Measurements from ENCODE around the gene BMPR1A. TPM values are rescaled to one million over a fixed set of nuclear protein-coding genes. Genes with fewer than 3 reads are reported as not detected.

Gene BMPR1A
- total RNA-seq, 1 experiment from 2014 or later = 42.6 TPM

DNA sequence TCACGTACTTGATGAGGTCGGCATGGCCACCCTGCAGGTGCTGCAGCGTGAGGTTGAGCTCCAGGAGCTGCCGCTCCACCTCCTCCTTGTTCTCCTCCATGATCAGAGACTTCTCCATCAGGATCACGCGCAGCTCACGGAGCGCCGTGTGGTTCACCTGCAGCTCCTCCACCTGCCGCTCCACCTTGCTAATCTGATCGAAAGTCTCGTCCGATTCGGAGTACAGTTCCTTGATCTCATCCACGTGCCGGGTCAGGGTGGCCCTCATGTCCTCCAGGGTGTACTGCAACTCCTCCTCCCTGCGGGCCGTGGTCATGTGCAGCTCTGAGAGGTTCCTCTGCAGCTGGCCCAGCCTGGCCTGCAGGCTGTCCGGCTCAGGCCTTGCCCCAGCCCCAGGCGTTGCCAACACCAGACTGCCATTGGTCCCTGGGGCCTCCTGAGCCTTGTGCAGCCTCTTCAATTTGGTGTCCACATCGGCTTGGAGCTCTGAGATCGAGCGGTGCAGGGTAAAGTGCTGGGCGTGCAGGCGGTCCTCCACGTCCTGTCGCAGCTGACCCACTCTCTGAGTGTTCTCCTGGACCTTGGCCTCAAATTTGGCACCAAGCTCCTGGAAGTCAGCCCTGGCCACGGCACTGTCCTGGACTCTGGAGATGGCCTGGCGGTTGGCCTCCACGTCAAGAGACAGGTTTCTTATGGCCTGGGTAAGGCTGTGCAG, 187.1 kb downstream of the BMPR1A start:
- ChIA-PET CTCF (interaction anchor here (1.0 kb wide), 1 partner anchor 26 kb away, joined by 3 read pairs; no protein-coding TSS in a partner anchor), POLR2A (interaction anchor here (0.5 kb wide), 1 partner anchor 21 kb away, joined by 3 read pairs; no protein-coding TSS in a partner anchor), RAD21 (ENCODE audit: low non-redundant PET in 1 of 2, low total read pairs in 2 of 2, uncharacterized antibody in 2 of 2, unreplicated experiment in 2 of 2) (no interaction called here)
- DNase-seq (ENCODE audit: low read depth, low spot score) (no peak), ATAC-seq (no peak)
- H3K9me3 ChIP-seq (ENCODE audit: control insufficient read depth in 1 of 2, insufficient read depth in 1 of 2, low read depth in 1 of 2, low read length in 2 of 2) = no peaks in the 10 kb centered on the region
- no peak overlapping the region for H3K9ac ChIP-seq (ENCODE audit: low read length)
- TF ChIP-seq TCF7L2 (IDR thresholded peaks at IDR 0.05; ENCODE audit: borderline replicate concordance, extremely low read depth, insufficient read depth, insufficient read length) = no peak
- TF ChIP-seq ZFX (IDR thresholded peaks at IDR 0.05) = no peak
- TF ChIP-seq, protein P1, sequence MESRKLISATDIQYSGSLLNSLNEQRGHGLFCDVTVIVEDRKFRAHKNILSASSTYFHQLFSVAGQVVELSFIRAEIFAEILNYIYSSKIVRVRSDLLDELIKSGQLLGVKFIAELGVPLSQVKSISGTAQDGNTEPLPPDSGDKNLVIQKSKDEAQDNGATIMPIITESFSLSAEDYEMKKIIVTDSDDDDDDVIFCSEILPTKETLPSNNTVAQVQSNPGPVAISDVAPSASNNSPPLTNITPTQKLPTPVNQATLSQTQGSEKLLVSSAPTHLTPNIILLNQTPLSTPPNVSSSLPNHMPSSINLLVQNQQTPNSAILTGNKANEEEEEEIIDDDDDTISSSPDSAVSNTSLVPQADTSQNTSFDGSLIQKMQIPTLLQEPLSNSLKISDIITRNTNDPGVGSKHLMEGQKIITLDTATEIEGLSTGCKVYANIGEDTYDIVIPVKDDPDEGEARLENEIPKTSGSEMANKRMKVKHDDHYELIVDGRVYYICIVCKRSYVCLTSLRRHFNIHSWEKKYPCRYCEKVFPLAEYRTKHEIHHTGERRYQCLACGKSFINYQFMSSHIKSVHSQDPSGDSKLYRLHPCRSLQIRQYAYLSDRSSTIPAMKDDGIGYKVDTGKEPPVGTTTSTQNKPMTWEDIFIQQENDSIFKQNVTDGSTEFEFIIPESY (IDR thresholded peaks at IDR 0.05; ENCODE audit: extremely low read depth, insufficient replicate concordance, low read length) = no peak
- no peak for TF ChIP-seq ZNF274 (IDR thresholded peaks at IDR 0.05; ENCODE audit: low read depth, low read length)
- TF ChIP-seq SP1 (IDR thresholded peaks at IDR 0.05; ENCODE audit: low read depth) = no peak
- TF ChIP-seq EGR1 (IDR thresholded peaks at IDR 0.05; ENCODE audit: low read depth) = no peak
- TF ChIP-seq, protein P2, sequence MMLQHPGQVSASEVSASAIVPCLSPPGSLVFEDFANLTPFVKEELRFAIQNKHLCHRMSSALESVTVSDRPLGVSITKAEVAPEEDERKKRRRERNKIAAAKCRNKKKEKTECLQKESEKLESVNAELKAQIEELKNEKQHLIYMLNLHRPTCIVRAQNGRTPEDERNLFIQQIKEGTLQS (IDR thresholded peaks at IDR 0.05) = no peak
- no peak for TF ChIP-seq ELF1 (IDR thresholded peaks at IDR 0.05; ENCODE audit: borderline replicate concordance, low read depth)
- TF ChIP-seq, protein P3, sequence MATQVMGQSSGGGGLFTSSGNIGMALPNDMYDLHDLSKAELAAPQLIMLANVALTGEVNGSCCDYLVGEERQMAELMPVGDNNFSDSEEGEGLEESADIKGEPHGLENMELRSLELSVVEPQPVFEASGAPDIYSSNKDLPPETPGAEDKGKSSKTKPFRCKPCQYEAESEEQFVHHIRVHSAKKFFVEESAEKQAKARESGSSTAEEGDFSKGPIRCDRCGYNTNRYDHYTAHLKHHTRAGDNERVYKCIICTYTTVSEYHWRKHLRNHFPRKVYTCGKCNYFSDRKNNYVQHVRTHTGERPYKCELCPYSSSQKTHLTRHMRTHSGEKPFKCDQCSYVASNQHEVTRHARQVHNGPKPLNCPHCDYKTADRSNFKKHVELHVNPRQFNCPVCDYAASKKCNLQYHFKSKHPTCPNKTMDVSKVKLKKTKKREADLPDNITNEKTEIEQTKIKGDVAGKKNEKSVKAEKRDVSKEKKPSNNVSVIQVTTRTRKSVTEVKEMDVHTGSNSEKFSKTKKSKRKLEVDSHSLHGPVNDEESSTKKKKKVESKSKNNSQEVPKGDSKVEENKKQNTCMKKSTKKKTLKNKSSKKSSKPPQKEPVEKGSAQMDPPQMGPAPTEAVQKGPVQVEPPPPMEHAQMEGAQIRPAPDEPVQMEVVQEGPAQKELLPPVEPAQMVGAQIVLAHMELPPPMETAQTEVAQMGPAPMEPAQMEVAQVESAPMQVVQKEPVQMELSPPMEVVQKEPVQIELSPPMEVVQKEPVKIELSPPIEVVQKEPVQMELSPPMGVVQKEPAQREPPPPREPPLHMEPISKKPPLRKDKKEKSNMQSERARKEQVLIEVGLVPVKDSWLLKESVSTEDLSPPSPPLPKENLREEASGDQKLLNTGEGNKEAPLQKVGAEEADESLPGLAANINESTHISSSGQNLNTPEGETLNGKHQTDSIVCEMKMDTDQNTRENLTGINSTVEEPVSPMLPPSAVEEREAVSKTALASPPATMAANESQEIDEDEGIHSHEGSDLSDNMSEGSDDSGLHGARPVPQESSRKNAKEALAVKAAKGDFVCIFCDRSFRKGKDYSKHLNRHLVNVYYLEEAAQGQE (IDR thresholded peaks at IDR 0.05; ENCODE audit: low read depth) = no peak
- intact Hi-C loops (cut with micrococcal nuclease) = no loop called here
- BruUV-seq (replicated peaks) = no TSS peak
- peaks cover 0 to 27% of the 10 kb centered on the region in 2 experiments; a peak in 3 of 4 replicates for H3K4me1 ChIP-seq (ENCODE audit: control insufficient read depth in 1 of 2, insufficient read depth in 2 of 2, low read length in 2 of 2)
- no peaks in the 10 kb centered on the region for H3K9me2 ChIP-seq (ENCODE audit: insufficient read depth)
- H3K4me3 ChIP-seq (replicated peaks in 1 of 2; ENCODE audit: low read depth in 1 of 2, low read length in 2 of 2) = no peak overlapping the region
- H3K4me2 ChIP-seq (ENCODE audit: low read length) = no peak overlapping the region
- no peak overlapping the region for H2AFZ ChIP-seq (ENCODE audit: low read depth, low read length, poor library complexity, severe bottlenecking)
- no peaks in the 10 kb centered on the region for H3K36me3 ChIP-seq (ENCODE audit: control insufficient read depth in 1 of 2, insufficient read depth in 2 of 2, low read length in 2 of 2)
- no peaks in the 10 kb centered on the region for H3K79me2 ChIP-seq (ENCODE audit: insufficient read depth, low read length)
- no peaks in the 10 kb centered on the region for H3K27me3 ChIP-seq (ENCODE audit: insufficient read depth, low read length)
- no peak overlapping the region for H3K27ac ChIP-seq (ENCODE audit: low read depth, low read length)
- no peaks in the 10 kb centered on the region for H4K20me1 ChIP-seq (ENCODE audit: insufficient read depth)
